Sigmoid colon (tissue), 4 donors: ENCODE results near the gene UBE2E2.

Experiments used
- CTCF ChIP-seq, 4 experiments: fragments of 450-650 bp in 3 of 4; fragments of 200-600 bp in 1 of 4; IDR thresholded peaks; one replicate each; pipeline ENCODE4 v1.5.1; 2016 to 2019; ENCODE audit warnings: antibody characterized with exemption in 4 of 4, mild to moderate bottlenecking in 3 of 4, moderate library complexity in 2 of 4
- POLR2AphosphoS5 ChIP-seq, 4 donors: sonication (generic); formaldehyde crosslinking; IDR thresholded peaks; one replicate each; pipeline ENCODE4 v1.6.1; 2017; ENCODE audit warnings: antibody characterized with exemption in 4 of 4

DNA sequence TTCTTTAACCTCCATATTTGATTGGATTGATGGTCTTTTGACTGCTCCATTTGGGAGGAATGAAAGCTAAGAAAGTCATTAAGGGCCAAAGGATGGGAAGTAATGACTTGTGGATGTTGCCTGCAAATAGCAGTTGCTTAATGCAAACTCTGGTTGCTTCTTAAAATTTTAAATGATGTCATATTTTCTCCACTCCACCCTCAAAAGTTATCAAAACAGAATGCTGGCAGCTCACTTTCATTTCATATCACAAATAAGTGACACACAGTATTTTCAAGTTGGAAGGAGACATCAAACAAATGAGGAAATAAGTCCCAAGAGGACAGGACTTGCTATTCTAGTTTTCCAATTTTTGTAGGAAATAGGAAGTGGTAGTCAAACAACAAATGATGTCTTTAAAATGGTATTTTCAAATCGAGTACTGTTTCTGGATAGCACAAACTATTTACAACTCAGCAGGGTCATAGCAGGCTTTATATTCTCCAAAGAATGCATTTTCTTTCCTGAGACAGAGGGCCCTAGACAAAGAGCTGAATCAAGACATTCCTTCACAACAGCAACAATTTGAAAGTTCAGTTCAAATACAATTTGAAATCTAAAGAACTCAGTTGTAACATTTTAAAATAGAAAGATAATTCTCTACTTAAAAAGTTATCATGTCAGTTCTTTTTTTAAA, 437.5 kb downstream of the UBE2E2 start:
- TF ChIP-seq POLR2AphosphoS5 (IDR thresholded peaks at IDR 0.05) = no peak
- TF ChIP-seq CTCF (IDR thresholded peaks at IDR 0.05) = no peak
